Epithelial cell of esophagus (primary cell): ENCODE results near the gene TMEM271.
A peak's percentile ranks its signal among the peaks of the same experiment; 100 is the strongest.

Experiments used
- DNase-seq: peaks from one replicate; pipeline ENCODE4 v3.0.0; 2010; ENCODE audit warnings: low read depth
- H3K4me3 ChIP-seq: 2 replicates; pipeline ENCODE4 v1.5.1; 2011; ENCODE audit warnings: mild to moderate bottlenecking, low read length, control low read depth
- CTCF ChIP-seq: IDR thresholded peaks from 2 replicates; pipeline ENCODE4 v1.5.1; 2011; ENCODE audit warnings: low read depth, mild to moderate bottlenecking, low read length, control low read depth, inconsistent platforms; ENCODE audit not compliant: insufficient read depth; ENCODE audit errors: missing control alignments

The TMEM271 gene

GRCh38 chr4:616091-616490, 40.0 kb upstream of the TMEM271 start:
- no peak for TF ChIP-seq CTCF
- no peak for DNase-seq

GRCh38 chr4:613126-613525, 37.0 kb upstream of the TMEM271 start:
- no peak for TF ChIP-seq CTCF
- no peak overlapping the region for H3K4me3 ChIP-seq
- no peak for DNase-seq

More at GRCh38 chr4:616091-616490, 40.0 kb upstream of the TMEM271 start:
- H3K4me3 ChIP-seq: no peak overlapping the region

- H3K4me3 ChIP-seq: no peak overlapping the region
- DNase-seq: no peak
- no peak for TF ChIP-seq CTCF
These were observed 36.6 kb upstream of the TMEM271 start for GRCh38 chr4:612749-613125.

- DNase-seq: no peak
- H3K4me3 ChIP-seq: no peak overlapping the region
- no peak for TF ChIP-seq CTCF
These were observed 36.1 kb upstream of the TMEM271 start for GRCh38 chr4:612052-612748.

GRCh38 chr4:610411-611261, 34.5 kb upstream of the TMEM271 start:
- peak; percentile 9 for TF ChIP-seq CTCF
- DNase-seq: peak; percentile 93

GRCh38 chr4:609400-610050, 33.4 kb upstream of the TMEM271 start:
- no peak for TF ChIP-seq CTCF

More at GRCh38 chr4:610411-611261, 34.5 kb upstream of the TMEM271 start:
- H3K4me3 ChIP-seq: no peak overlapping the region

More at GRCh38 chr4:609400-610050, 33.4 kb upstream of the TMEM271 start:
- no peak overlapping the region for H3K4me3 ChIP-seq
- DNase-seq: peak; percentile 17
